Mammary epithelial cell (primary cell): Measurements from ENCODE around the gene ZNF548.

Experiments
- CTCF ChIP-seq, 2 donors: IDR thresholded peaks in 1 of 2; conservative IDR thresholded peaks in 1 of 2; 2 replicates each; pipeline ENCODE4 v1.5.1; 2011 to 2012; ENCODE audit warnings: inconsistent platforms in 2 of 2, low read length in 2 of 2, mild to moderate bottlenecking in 2 of 2, control low read depth in 1 of 2, low read depth in 1 of 2; ENCODE audit not compliant: insufficient read depth in 1 of 2; ENCODE audit errors: extremely low read depth in 1 of 2
- EZH2 ChIP-seq: IDR thresholded peaks from 2 replicates; pipeline ENCODE4 v1.6.1; 2012; ENCODE audit warnings: low read length, inconsistent platforms, borderline replicate concordance

GRCh38 chr19:57363688-57364181, 25.9 kb upstream of the ZNF548 start:
- TF ChIP-seq CTCF (conservative IDR thresholded peaks at IDR 0.05 in 1 of 2, IDR thresholded peaks at IDR 0.05 in 1 of 2; ENCODE audit: extremely low read depth in 1 of 2, insufficient read depth in 1 of 2, low read depth in 1 of 2, low read length in 2 of 2): no peak
- TF ChIP-seq EZH2: no peak
